WTC11 (cell line): ENCODE results near the gene SIGLEC11. TPM values are rescaled to one million over a fixed set of nuclear protein-coding genes. Genes with fewer than 3 reads are reported as not detected.

Source experiments
- ATAC-seq: fragments of 200-7000 bp; cut with Tn5 transposase; 2 replicates; pipeline ENCODE4 v1.10.0; 2021; ENCODE audit warnings: mild to moderate bottlenecking, moderate library complexity
- CTCF ChIA-PET: fragments of 300-600 bp; sonication (Branson Sonifier 250); formaldehyde crosslinking; loops from one replicate; lab custom pipeline; 2021; ENCODE audit warnings: antibody characterized with exemption; lab: Charles Lee
- POLR2A ChIA-PET: fragments of 350-600 bp; sonication (Branson Sonifier 250); formaldehyde crosslinking; loops from one replicate; lab custom pipeline; 2021; ENCODE audit warnings: antibody characterized with exemption; lab: Charles Lee
- DNase-seq: peaks from one replicate; pipeline ENCODE4 v3.0.0; 2021; ENCODE audit warnings: low spot score
- H3K27ac Mint-ChIP-seq: 2 replicates; pipeline ENCODE4 v1.8.0; 2021; ENCODE audit warnings: mixed read lengths
- H3K27me3 Mint-ChIP-seq: 2 replicates; pipeline ENCODE4 v1.8.0; 2021; ENCODE audit warnings: low read depth, mild to moderate bottlenecking, moderate library complexity, mixed read lengths
- H3K36me3 Mint-ChIP-seq: 2 replicates; pipeline ENCODE4 v1.8.0; 2021; ENCODE audit warnings: mixed read lengths
- H3K4me1 Mint-ChIP-seq: 2 replicates; pipeline ENCODE4 v1.8.0; 2022; ENCODE audit warnings: mixed read lengths
- H3K4me3 Mint-ChIP-seq: 2 replicates; pipeline ENCODE4 v1.8.0; 2021; ENCODE audit warnings: mild to moderate bottlenecking, moderate library complexity, mixed read lengths
- H3K9me3 Mint-ChIP-seq: 2 replicates; pipeline ENCODE4 v1.8.0; 2021; ENCODE audit warnings: mixed read lengths
- ARID4B ChIP-seq: sonication (generic); formaldehyde crosslinking; IDR thresholded peaks from 2 replicates; pipeline ENCODE4 v1.8.0; 2023; ENCODE audit warnings: missing genetic modification reagents, mild to moderate bottlenecking, borderline replicate concordance
- CREM ChIP-seq: sonication (generic); formaldehyde crosslinking; IDR thresholded peaks from 2 replicates; pipeline ENCODE4 v1.8.1; 2022; ENCODE audit warnings: mild to moderate bottlenecking, missing genetic modification reagents, moderate library complexity
- FOXJ3 ChIP-seq: sonication (generic); formaldehyde crosslinking; IDR thresholded peaks from 2 replicates; pipeline ENCODE4 v1.9.0; 2021; ENCODE audit warnings: missing genetic modification reagents, mild to moderate bottlenecking, borderline replicate concordance
- GRHL2 ChIP-seq: fragments of 250-450 bp; sonication (Bioruptor Pico); IDR thresholded peaks from 2 replicates; pipeline ENCODE4 v1.8.0; 2022; ENCODE audit warnings: mild to moderate bottlenecking, moderate library complexity; ENCODE audit not compliant: insufficient replicate concordance, severe bottlenecking
- NFATC4 ChIP-seq: fragments of 250-450 bp; sonication (Bioruptor Pico); IDR thresholded peaks from 2 replicates; pipeline ENCODE4 v1.9.0; 2021; ENCODE audit warnings: mild to moderate bottlenecking
- SMAD3 ChIP-seq: sonication (generic); formaldehyde crosslinking; IDR thresholded peaks from 2 replicates; pipeline ENCODE4 v1.8.0; 2022; ENCODE audit warnings: missing genetic modification reagents, mild to moderate bottlenecking, borderline replicate concordance
- TP53 ChIP-seq: sonication (generic); formaldehyde crosslinking; IDR thresholded peaks from 2 replicates; pipeline ENCODE4 v1.8.1; 2023; ENCODE audit warnings: mild to moderate bottlenecking, missing genetic modification reagents
- ZNF121 ChIP-seq: sonication (generic); formaldehyde crosslinking; IDR thresholded peaks from 2 replicates; pipeline ENCODE4 v1.8.0; 2023; ENCODE audit warnings: missing genetic modification reagents
- ZNF423 ChIP-seq: fragments of 250-450 bp; sonication (Bioruptor Pico); IDR thresholded peaks from 2 replicates; pipeline ENCODE4 v2.1.2; 2022; ENCODE audit warnings: mild to moderate bottlenecking, moderate library complexity
- ZNF671 ChIP-seq: fragments of 250-450 bp; sonication (Bioruptor Pico); IDR thresholded peaks from 2 replicates; pipeline ENCODE4 v1.8.0; 2021; ENCODE audit warnings: mild to moderate bottlenecking
- total RNA-seq: library from RNA; stranded (reverse); gene quantifications from 3 replicates; pipeline ENCODE4 v1.2.3, GENCODE V29; 2021
- TF ChIP-seq, protein P1 (sequence below): sonication (generic); formaldehyde crosslinking; IDR thresholded peaks from 2 replicates; pipeline ENCODE4 v1.8.0; 2022; ENCODE audit warnings: missing genetic modification reagents
- TF ChIP-seq, protein P2 (sequence below): fragments of 250-450 bp; sonication (Bioruptor Pico); IDR thresholded peaks from 2 replicates; pipeline ENCODE4 v1.9.0; 2021; ENCODE audit warnings: mild to moderate bottlenecking
- TF ChIP-seq, protein P3 (sequence below): fragments of 200-600 bp; IDR thresholded peaks from 2 replicates; pipeline ENCODE4 v1.8.0; 2022; ENCODE audit warnings: antibody characterized with exemption
- TF ChIP-seq, protein P4 (sequence below): sonication (generic); formaldehyde crosslinking; IDR thresholded peaks from 2 replicates; pipeline ENCODE4 v1.8.1; 2023; ENCODE audit warnings: mild to moderate bottlenecking, missing genetic modification reagents, borderline replicate concordance

SIGLEC11 gene
- total RNA-seq, 1 experiment from 2014 or later = not detected

GRCh38 chr19:49984491-49984890 is 23.5 kb upstream of the SIGLEC11 start:
- Mint-ChIP-seq H3K27me3 (no peaks in the 10 kb centered on the region), H3K9me3 (no peaks in the 10 kb centered on the region), H3K4me1 (no peaks in the 10 kb centered on the region), H3K4me3 (no peak overlapping the region), H3K27ac (no peak overlapping the region), H3K36me3 (no peaks in the 10 kb centered on the region; the same call in 1 of the 2 replicates)
- ATAC-seq = no peak
- TF ChIP-seq ZNF121 (CRISPR knock-in tag) = 0 out of 2 replicates have a peak, but pooled peaks have one; percentile 20
- no peak for TF ChIP-seq SMAD3 (CRISPR knock-in tag)
- ChIA-PET CTCF (interaction anchor here (0.7 to 2.9 kb wide), 8 partner anchors 9 to 250 kb away, joined by 3 to 41 read pairs (median 6); no protein-coding TSS in a partner anchor), POLR2A (no interaction called here)
- no peak for DNase-seq

- Mint-ChIP-seq H3K27me3 (no peaks in the 10 kb centered on the region), H3K27ac (no peak overlapping the region; the same call in 1 of the 2 replicates), H3K4me3 (no peak overlapping the region), H3K4me1 (no peaks in the 10 kb centered on the region), H3K9me3 (no peaks in the 10 kb centered on the region), H3K36me3 (no peaks in the 10 kb centered on the region)
- ATAC-seq = peak; percentile 51
- ChIA-PET POLR2A (no interaction called here), CTCF (interaction anchor here (0.6 to 2.9 kb wide), 17 partner anchors 9 to 251 kb away, joined by 3 to 41 read pairs (median 6); partner anchors contain the start of genes ATF5 and NUP62)
- peak; percentile 79 for DNase-seq
- TF ChIP-seq ARID4B (no peak), CREM (CRISPR knock-in tag) (no peak), NFATC4 (no peak), ZNF671 (CRISPR knock-in tag) (no peak), TP53 (CRISPR knock-in tag) (no peak), ZNF423 (CRISPR knock-in tag) (peak; percentile 94), FOXJ3 (CRISPR knock-in tag) (no peak), GRHL2 (no peak), ZNF121 (CRISPR knock-in tag) (no peak)
- TF ChIP-seq, protein P1, sequence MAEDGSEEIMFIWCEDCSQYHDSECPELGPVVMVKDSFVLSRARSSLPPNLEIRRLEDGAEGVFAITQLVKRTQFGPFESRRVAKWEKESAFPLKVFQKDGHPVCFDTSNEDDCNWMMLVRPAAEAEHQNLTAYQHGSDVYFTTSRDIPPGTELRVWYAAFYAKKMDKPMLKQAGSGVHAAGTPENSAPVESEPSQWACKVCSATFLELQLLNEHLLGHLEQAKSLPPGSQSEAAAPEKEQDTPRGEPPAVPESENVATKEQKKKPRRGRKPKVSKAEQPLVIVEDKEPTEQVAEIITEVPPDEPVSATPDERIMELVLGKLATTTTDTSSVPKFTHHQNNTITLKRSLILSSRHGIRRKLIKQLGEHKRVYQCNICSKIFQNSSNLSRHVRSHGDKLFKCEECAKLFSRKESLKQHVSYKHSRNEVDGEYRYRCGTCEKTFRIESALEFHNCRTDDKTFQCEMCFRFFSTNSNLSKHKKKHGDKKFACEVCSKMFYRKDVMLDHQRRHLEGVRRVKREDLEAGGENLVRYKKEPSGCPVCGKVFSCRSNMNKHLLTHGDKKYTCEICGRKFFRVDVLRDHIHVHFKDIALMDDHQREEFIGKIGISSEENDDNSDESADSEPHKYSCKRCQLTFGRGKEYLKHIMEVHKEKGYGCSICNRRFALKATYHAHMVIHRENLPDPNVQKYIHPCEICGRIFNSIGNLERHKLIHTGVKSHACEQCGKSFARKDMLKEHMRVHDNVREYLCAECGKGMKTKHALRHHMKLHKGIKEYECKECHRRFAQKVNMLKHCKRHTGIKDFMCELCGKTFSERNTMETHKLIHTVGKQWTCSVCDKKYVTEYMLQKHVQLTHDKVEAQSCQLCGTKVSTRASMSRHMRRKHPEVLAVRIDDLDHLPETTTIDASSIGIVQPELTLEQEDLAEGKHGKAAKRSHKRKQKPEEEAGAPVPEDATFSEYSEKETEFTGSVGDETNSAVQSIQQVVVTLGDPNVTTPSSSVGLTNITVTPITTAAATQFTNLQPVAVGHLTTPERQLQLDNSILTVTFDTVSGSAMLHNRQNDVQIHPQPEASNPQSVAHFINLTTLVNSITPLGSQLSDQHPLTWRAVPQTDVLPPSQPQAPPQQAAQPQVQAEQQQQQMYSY (CRISPR knock-in tag) = no peak
- TF ChIP-seq, protein P2, sequence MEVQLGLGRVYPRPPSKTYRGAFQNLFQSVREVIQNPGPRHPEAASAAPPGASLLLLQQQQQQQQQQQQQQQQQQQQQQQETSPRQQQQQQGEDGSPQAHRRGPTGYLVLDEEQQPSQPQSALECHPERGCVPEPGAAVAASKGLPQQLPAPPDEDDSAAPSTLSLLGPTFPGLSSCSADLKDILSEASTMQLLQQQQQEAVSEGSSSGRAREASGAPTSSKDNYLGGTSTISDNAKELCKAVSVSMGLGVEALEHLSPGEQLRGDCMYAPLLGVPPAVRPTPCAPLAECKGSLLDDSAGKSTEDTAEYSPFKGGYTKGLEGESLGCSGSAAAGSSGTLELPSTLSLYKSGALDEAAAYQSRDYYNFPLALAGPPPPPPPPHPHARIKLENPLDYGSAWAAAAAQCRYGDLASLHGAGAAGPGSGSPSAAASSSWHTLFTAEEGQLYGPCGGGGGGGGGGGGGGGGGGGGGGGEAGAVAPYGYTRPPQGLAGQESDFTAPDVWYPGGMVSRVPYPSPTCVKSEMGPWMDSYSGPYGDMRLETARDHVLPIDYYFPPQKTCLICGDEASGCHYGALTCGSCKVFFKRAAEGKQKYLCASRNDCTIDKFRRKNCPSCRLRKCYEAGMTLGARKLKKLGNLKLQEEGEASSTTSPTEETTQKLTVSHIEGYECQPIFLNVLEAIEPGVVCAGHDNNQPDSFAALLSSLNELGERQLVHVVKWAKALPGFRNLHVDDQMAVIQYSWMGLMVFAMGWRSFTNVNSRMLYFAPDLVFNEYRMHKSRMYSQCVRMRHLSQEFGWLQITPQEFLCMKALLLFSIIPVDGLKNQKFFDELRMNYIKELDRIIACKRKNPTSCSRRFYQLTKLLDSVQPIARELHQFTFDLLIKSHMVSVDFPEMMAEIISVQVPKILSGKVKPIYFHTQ (CRISPR knock-in tag) = no peak
- TF ChIP-seq, protein P3, sequence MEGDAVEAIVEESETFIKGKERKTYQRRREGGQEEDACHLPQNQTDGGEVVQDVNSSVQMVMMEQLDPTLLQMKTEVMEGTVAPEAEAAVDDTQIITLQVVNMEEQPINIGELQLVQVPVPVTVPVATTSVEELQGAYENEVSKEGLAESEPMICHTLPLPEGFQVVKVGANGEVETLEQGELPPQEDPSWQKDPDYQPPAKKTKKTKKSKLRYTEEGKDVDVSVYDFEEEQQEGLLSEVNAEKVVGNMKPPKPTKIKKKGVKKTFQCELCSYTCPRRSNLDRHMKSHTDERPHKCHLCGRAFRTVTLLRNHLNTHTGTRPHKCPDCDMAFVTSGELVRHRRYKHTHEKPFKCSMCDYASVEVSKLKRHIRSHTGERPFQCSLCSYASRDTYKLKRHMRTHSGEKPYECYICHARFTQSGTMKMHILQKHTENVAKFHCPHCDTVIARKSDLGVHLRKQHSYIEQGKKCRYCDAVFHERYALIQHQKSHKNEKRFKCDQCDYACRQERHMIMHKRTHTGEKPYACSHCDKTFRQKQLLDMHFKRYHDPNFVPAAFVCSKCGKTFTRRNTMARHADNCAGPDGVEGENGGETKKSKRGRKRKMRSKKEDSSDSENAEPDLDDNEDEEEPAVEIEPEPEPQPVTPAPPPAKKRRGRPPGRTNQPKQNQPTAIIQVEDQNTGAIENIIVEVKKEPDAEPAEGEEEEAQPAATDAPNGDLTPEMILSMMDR = peak; percentile 89
- TF ChIP-seq, protein P4, sequence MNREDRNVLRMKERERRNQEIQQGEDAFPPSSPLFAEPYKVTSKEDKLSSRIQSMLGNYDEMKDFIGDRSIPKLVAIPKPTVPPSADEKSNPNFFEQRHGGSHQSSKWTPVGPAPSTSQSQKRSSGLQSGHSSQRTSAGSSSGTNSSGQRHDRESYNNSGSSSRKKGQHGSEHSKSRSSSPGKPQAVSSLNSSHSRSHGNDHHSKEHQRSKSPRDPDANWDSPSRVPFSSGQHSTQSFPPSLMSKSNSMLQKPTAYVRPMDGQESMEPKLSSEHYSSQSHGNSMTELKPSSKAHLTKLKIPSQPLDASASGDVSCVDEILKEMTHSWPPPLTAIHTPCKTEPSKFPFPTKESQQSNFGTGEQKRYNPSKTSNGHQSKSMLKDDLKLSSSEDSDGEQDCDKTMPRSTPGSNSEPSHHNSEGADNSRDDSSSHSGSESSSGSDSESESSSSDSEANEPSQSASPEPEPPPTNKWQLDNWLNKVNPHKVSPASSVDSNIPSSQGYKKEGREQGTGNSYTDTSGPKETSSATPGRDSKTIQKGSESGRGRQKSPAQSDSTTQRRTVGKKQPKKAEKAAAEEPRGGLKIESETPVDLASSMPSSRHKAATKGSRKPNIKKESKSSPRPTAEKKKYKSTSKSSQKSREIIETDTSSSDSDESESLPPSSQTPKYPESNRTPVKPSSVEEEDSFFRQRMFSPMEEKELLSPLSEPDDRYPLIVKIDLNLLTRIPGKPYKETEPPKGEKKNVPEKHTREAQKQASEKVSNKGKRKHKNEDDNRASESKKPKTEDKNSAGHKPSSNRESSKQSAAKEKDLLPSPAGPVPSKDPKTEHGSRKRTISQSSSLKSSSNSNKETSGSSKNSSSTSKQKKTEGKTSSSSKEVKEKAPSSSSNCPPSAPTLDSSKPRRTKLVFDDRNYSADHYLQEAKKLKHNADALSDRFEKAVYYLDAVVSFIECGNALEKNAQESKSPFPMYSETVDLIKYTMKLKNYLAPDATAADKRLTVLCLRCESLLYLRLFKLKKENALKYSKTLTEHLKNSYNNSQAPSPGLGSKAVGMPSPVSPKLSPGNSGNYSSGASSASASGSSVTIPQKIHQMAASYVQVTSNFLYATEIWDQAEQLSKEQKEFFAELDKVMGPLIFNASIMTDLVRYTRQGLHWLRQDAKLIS (CRISPR knock-in tag) = no peak
These were observed 22.8 kb upstream of the SIGLEC11 start for GRCh38 chr19:49983645-49984229.
